Astrocyte (in vitro differentiated cells and primary cell): ENCODE data around the gene CSRNP2.

Experiments
- EZH2 ChIP-seq: IDR thresholded peaks from 2 replicates; pipeline ENCODE4 v1.6.1; 2012; ENCODE audit warnings: mild to moderate bottlenecking, low read length, inconsistent platforms; ENCODE audit not compliant: insufficient read depth
- TF ChIP-seq, protein P1 (sequence below): IDR thresholded peaks from 2 replicates; pipeline ENCODE4 v1.5.1; 2011; ENCODE audit warnings: low read depth, mild to moderate bottlenecking, inconsistent platforms, low read length, moderate library complexity; ENCODE audit not compliant: insufficient read depth

- TF ChIP-seq, protein P1, sequence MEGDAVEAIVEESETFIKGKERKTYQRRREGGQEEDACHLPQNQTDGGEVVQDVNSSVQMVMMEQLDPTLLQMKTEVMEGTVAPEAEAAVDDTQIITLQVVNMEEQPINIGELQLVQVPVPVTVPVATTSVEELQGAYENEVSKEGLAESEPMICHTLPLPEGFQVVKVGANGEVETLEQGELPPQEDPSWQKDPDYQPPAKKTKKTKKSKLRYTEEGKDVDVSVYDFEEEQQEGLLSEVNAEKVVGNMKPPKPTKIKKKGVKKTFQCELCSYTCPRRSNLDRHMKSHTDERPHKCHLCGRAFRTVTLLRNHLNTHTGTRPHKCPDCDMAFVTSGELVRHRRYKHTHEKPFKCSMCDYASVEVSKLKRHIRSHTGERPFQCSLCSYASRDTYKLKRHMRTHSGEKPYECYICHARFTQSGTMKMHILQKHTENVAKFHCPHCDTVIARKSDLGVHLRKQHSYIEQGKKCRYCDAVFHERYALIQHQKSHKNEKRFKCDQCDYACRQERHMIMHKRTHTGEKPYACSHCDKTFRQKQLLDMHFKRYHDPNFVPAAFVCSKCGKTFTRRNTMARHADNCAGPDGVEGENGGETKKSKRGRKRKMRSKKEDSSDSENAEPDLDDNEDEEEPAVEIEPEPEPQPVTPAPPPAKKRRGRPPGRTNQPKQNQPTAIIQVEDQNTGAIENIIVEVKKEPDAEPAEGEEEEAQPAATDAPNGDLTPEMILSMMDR, result no peak
- TF ChIP-seq EZH2, result no peak
Observed at GRCh38 chr12:51098611-51099010, 15.2 kb upstream of the CSRNP2 start.
